NB4 (cell line): ENCODE data around the gene ADK.
A peak's percentile ranks its signal among the peaks of the same experiment; 100 is the strongest.

Experiments used
- DNase-seq: peaks from one replicate; pipeline ENCODE4 v3.0.0; 2010; ENCODE audit warnings: low read depth
- H3K4me3 ChIP-seq: one replicate; pipeline ENCODE4 v1.5.1; 2011; ENCODE audit warnings: mild to moderate bottlenecking, low read depth, low read length, moderate library complexity
- MAX ChIP-seq: IDR thresholded peaks from 2 replicates; pipeline ENCODE4 v1.6.1; 2011; ENCODE audit warnings: low read depth, low read length
- MYC ChIP-seq: IDR thresholded peaks from 2 replicates; pipeline ENCODE4 v1.6.1; 2011; ENCODE audit warnings: low read depth, low read length
- POLR2A ChIP-seq: IDR thresholded peaks from 2 replicates; pipeline ENCODE4 v1.6.1; 2011; ENCODE audit warnings: mild to moderate bottlenecking; ENCODE audit not compliant: insufficient read length; ENCODE audit errors: extremely low read depth
- TF ChIP-seq, protein P1 (sequence below): IDR thresholded peaks from one replicate; pipeline ENCODE4 v1.5.1; 2012; ENCODE audit warnings: low read depth, low read length

ADK gene

DNA sequence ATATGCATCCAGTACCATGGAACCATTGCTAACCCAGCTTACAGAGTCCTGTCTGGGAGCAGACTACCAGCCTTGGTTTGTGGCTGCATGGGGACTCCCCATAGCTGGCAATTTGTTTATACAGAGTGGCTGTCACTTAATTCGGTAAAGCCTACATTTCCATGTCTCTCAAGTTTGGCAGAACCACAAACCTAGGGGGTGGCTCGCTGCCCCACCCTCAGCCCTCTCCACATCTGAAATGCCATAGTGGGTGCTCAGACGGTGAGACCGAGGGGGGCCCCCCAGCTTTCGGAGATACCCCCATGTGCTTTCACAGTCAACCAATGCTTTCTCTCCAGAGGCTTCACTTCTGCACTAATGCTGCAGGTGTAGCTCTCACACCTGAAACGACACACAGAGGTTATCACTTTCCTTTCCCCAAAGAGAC, 599.8 kb downstream of the ADK start:
- DNase-seq: no peak
- TF ChIP-seq MYC (no peak), MAX (no peak)
- no peak overlapping the region for H3K4me3 ChIP-seq

DNA sequence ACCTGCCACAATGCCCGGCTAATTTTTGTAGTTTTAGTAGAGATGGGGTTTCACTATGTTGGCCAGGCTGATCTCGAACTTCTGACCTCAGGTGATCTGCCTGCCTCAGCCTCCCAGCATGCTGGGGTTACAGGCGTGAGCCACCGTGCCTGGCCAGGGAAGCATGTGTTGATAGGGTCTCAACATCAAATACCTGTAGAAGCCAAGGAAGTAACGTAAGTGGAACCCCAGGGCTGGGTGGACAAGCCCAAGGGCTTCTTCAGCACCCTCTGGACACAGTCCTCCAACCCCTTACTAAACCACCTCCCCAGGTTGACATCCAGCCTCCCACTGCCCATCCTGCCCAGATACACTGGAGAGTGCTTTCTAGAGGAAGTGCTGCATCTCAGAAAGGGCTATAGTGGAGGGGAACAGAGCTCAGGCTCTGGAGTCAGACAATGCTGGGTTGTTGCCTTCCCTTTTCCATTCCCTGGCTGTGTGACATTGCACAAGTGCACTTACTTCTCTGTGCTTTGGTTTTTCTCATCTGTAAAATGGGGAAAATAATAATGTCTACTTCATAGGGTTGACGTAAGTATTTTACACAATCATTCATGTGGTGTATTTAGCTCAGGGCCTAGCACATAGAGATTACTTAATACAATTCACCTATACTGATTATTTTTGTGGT, 601.5 kb downstream of the ADK start:
- H3K4me3 ChIP-seq: no peak overlapping the region
- TF ChIP-seq, protein P1, sequence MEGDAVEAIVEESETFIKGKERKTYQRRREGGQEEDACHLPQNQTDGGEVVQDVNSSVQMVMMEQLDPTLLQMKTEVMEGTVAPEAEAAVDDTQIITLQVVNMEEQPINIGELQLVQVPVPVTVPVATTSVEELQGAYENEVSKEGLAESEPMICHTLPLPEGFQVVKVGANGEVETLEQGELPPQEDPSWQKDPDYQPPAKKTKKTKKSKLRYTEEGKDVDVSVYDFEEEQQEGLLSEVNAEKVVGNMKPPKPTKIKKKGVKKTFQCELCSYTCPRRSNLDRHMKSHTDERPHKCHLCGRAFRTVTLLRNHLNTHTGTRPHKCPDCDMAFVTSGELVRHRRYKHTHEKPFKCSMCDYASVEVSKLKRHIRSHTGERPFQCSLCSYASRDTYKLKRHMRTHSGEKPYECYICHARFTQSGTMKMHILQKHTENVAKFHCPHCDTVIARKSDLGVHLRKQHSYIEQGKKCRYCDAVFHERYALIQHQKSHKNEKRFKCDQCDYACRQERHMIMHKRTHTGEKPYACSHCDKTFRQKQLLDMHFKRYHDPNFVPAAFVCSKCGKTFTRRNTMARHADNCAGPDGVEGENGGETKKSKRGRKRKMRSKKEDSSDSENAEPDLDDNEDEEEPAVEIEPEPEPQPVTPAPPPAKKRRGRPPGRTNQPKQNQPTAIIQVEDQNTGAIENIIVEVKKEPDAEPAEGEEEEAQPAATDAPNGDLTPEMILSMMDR: no peak
- TF ChIP-seq POLR2A: no peak
- no peak for TF ChIP-seq MYC
- no peak for TF ChIP-seq MAX
- peak; percentile 32 for DNase-seq

GRCh38 chr10:74753442-74754211, 602.6 kb downstream of the ADK start:
- TF ChIP-seq POLR2A (no peak), MAX (no peak), MYC (no peak)
- TF ChIP-seq, protein P1: no peak
- no peak for DNase-seq

GRCh38 chr10:74754381-74754821, 603.4 kb downstream of the ADK start:
- H3K4me3 ChIP-seq: no peak overlapping the region
- no peak for TF ChIP-seq MYC
- TF ChIP-seq, protein P1: no peak
- TF ChIP-seq MAX: no peak
- TF ChIP-seq POLR2A: no peak
- no peak for DNase-seq

More at GRCh38 chr10:74753442-74754211, 602.6 kb downstream of the ADK start:
- no peak overlapping the region for H3K4me3 ChIP-seq

GRCh38 chr10:74755273-74755672, 604.3 kb downstream of the ADK start:
- DNase-seq: peak; percentile 68
- TF ChIP-seq MYC (no peak), POLR2A (no peak), MAX (peak; percentile 41; the same call in 1 of the 2 replicates)
- TF ChIP-seq, protein P1: no peak

More at GRCh38 chr10:74755273-74755672, 604.3 kb downstream of the ADK start:
- H3K4me3 ChIP-seq: no peak overlapping the region
